T-helper 1 cell treated with Interleukin-12 subunit alpha and Interleukin-12 subunit beta and Interleukin-4 antibody, amounts not matched to agents 30 μg/mL and 1 μg/mL, for 36 hours (primary cell): ENCODE data around the gene RAB3IL1.

Experiments used
- H3K27ac Mint-ChIP-seq: one replicate; pipeline ENCODE4 v1.8.0; 2021; ENCODE audit warnings: mild to moderate bottlenecking, mixed read lengths
- H3K27me3 Mint-ChIP-seq: one replicate; pipeline ENCODE4 v1.8.0; 2021; ENCODE audit warnings: low read depth, mixed read lengths
- H3K36me3 Mint-ChIP-seq: one replicate; pipeline ENCODE4 v1.8.0; 2021; ENCODE audit warnings: low read depth, mixed read lengths
- H3K4me1 Mint-ChIP-seq: one replicate; pipeline ENCODE4 v1.8.0; 2021; ENCODE audit warnings: low read depth, mixed read lengths
- H3K4me3 Mint-ChIP-seq: one replicate; pipeline ENCODE4 v1.8.0; 2021; ENCODE audit warnings: mild to moderate bottlenecking, moderate library complexity, mixed read lengths
- H3K9me3 Mint-ChIP-seq: one replicate; pipeline ENCODE4 v1.8.0; 2021; ENCODE audit warnings: mixed read lengths

The RAB3IL1 gene

GRCh38 chr11:61869708-61870451, 47.5 kb downstream of the RAB3IL1 start:
- no peaks in the 10 kb centered on the region for H3K27me3 Mint-ChIP-seq
- H3K36me3 Mint-ChIP-seq: peaks cover 8% of the 10 kb centered on the region
- peaks cover 8% of the 10 kb centered on the region for H3K4me1 Mint-ChIP-seq
- H3K9me3 Mint-ChIP-seq: no peaks in the 10 kb centered on the region
- no peak overlapping the region for H3K4me3 Mint-ChIP-seq
- no peak overlapping the region for H3K27ac Mint-ChIP-seq

GRCh38 chr11:61869429-61869707, 48.0 kb downstream of the RAB3IL1 start:
- no peak overlapping the region for H3K4me3 Mint-ChIP-seq
- peaks cover 8% of the 10 kb centered on the region for H3K4me1 Mint-ChIP-seq
- H3K36me3 Mint-ChIP-seq: peaks cover 11% of the 10 kb centered on the region
- H3K27ac Mint-ChIP-seq: no peak overlapping the region
- no peaks in the 10 kb centered on the region for H3K9me3 Mint-ChIP-seq
- no peaks in the 10 kb centered on the region for H3K27me3 Mint-ChIP-seq

- Mint-ChIP-seq H3K9me3 (no peaks in the 10 kb centered on the region), H3K36me3 (peaks cover 11% of the 10 kb centered on the region), H3K27ac (peak overlapping the region; percentile 29), H3K4me3 (no peak overlapping the region), H3K27me3 (no peaks in the 10 kb centered on the region), H3K4me1 (peaks cover 8% of the 10 kb centered on the region)
Measured at GRCh38 chr11:61868571-61869428, 48.6 kb downstream of the RAB3IL1 start.

GRCh38 chr11:61866958-61867343, 50.4 kb downstream of the RAB3IL1 start:
- Mint-ChIP-seq H3K27me3 (no peaks in the 10 kb centered on the region), H3K4me1 (peaks cover 8% of the 10 kb centered on the region), H3K27ac (no peak overlapping the region), H3K4me3 (no peak overlapping the region), H3K9me3 (no peaks in the 10 kb centered on the region), H3K36me3 (peaks cover 13% of the 10 kb centered on the region)

GRCh38 chr11:61866231-61866957, 51.0 kb downstream of the RAB3IL1 start:
- peaks cover 6% of the 10 kb centered on the region for H3K4me1 Mint-ChIP-seq
- H3K4me3 Mint-ChIP-seq: no peak overlapping the region
- H3K36me3 Mint-ChIP-seq: peaks cover 17% of the 10 kb centered on the region
- H3K27me3 Mint-ChIP-seq: no peaks in the 10 kb centered on the region
- H3K27ac Mint-ChIP-seq: no peak overlapping the region
- H3K9me3 Mint-ChIP-seq: no peaks in the 10 kb centered on the region

DNA sequence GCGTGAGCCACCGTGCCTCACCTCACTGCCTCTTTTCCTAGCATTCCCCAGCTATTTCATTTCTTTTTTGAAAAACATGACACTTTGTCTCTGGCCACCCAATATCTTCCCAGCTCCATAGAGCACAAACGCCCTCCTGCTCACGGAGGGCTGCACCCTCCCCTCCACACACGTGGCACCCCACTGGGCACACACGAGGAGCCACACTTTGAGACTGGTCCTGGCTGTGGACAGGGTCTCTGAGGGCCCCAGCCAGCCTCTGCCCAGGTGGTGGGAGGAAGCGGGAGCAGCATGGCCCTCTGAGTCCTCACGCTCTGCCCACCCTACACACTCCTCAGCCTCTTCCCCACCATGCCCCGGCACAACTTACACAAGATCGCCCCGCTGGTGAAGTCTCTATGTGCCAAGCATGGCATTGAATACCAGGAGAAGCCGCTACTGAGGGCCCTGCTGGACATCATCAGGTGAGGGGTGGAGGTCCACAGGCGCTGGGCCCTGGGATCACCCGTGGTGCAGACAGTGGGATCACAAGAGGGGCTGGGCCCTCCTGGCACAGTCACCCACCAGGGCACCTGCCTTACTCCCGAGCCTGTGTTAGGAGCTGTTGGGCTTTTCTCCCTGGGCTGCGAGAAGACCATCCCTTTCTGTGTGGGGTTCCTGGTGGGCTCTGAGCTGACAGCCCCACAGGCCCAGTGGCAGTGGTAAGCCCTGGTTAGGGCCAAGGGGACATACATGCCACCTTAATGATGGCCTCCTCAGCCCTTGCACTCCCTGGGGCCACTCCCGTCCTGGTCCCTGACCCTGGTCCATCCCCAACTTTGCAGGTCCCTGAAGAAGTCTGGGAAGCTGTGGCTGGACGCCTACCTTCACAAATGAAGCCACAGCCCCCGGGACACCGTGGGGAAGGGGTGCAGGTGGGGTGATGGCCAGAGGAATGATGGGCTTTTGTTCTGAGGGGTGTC, 52.3 kb downstream of the RAB3IL1 start:
- H3K9me3 Mint-ChIP-seq: no peaks in the 10 kb centered on the region
- no peaks in the 10 kb centered on the region for H3K27me3 Mint-ChIP-seq
- H3K36me3 Mint-ChIP-seq: peaks cover 22% of the 10 kb centered on the region
- H3K27ac Mint-ChIP-seq: no peak overlapping the region
- H3K4me1 Mint-ChIP-seq: no peaks in the 10 kb centered on the region
- no peak overlapping the region for H3K4me3 Mint-ChIP-seq

- H3K9me3 Mint-ChIP-seq: no peaks in the 10 kb centered on the region
- H3K27ac Mint-ChIP-seq: no peak overlapping the region
- peaks cover 32% of the 10 kb centered on the region for H3K36me3 Mint-ChIP-seq
- no peak overlapping the region for H3K4me3 Mint-ChIP-seq
- no peaks in the 10 kb centered on the region for H3K4me1 Mint-ChIP-seq
- H3K27me3 Mint-ChIP-seq: no peaks in the 10 kb centered on the region
Measured at GRCh38 chr11:61863548-61864081, 53.8 kb downstream of the RAB3IL1 start.

DNA sequence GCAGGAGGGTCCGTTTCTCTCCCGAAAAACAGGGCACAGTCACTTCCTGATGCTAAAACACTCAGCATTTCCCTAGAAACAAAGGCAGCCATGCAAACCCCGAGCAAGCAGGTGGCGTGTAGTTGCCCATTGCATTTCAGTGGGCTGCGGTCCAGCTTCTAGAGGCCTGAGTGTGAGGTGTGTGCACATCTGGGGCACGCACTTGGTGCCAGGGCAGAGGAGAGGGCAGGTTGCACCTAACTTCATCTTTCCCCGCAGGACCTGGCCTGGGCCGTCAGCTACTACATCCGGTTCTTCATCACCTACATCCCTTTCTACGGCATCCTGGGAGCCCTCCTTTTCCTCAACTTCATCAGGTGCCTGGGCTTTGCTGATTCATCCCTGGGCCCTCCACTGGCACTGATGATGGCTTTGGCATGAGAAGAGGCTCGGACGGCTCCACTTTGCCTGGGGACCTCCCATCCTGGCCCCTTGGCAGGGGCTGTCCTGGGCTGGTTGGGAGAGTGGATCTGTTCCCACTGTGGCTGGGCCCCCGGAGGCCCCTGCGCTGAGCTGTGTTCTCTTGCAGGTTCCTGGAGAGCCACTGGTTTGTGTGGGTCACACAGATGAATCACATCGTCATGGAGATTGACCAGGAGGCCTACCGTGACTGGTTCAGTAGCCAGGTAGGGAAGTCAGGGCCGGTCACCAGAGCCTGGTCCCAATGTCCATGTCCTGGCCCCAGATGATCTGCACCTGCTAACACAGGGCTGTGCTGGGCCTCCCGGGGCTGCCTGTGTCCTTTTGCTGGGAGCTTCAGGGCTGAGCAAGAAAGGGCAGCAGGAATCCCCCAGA, 54.4 kb downstream of the RAB3IL1 start:
- H3K27ac Mint-ChIP-seq: no peak overlapping the region
- no peaks in the 10 kb centered on the region for H3K4me1 Mint-ChIP-seq
- H3K9me3 Mint-ChIP-seq: no peaks in the 10 kb centered on the region
- peaks cover 32% of the 10 kb centered on the region for H3K36me3 Mint-ChIP-seq
- H3K4me3 Mint-ChIP-seq: no peak overlapping the region
- H3K27me3 Mint-ChIP-seq: no peaks in the 10 kb centered on the region

GRCh38 chr11:61861634-61862033, 55.7 kb downstream of the RAB3IL1 start:
- no peak overlapping the region for H3K4me3 Mint-ChIP-seq
- peak overlapping the region; percentile 7 for H3K27ac Mint-ChIP-seq
- H3K4me1 Mint-ChIP-seq: no peaks in the 10 kb centered on the region
- no peaks in the 10 kb centered on the region for H3K27me3 Mint-ChIP-seq
- H3K36me3 Mint-ChIP-seq: peaks cover 35% of the 10 kb centered on the region
- H3K9me3 Mint-ChIP-seq: no peaks in the 10 kb centered on the region

- H3K4me1 Mint-ChIP-seq: no peaks in the 10 kb centered on the region
- no peak overlapping the region for H3K4me3 Mint-ChIP-seq
- peaks cover 33% of the 10 kb centered on the region for H3K36me3 Mint-ChIP-seq
- no peak overlapping the region for H3K27ac Mint-ChIP-seq
- H3K27me3 Mint-ChIP-seq: no peaks in the 10 kb centered on the region
- no peaks in the 10 kb centered on the region for H3K9me3 Mint-ChIP-seq
Measured at GRCh38 chr11:61860054-61860903, 57.1 kb downstream of the RAB3IL1 start.

- Mint-ChIP-seq H3K4me3 (no peak overlapping the region), H3K9me3 (no peaks in the 10 kb centered on the region), H3K27me3 (no peaks in the 10 kb centered on the region), H3K27ac (no peak overlapping the region), H3K4me1 (peaks cover 1% of the 10 kb centered on the region), H3K36me3 (peaks cover 35% of the 10 kb centered on the region)
Measured at GRCh38 chr11:61855939-61856680, 61.3 kb downstream of the RAB3IL1 start.
